Transverse colon (tissue), 4 donors: ENCODE measurements around the gene ABCC12. TPM values are rescaled to one million over a fixed set of nuclear protein-coding genes. Genes with fewer than 3 reads are reported as not detected.

ENCODE experiments used
- DNase-seq: peaks from one replicate; pipeline ENCODE4 v3.0.0-alpha.2; 2019
- H3K27ac ChIP-seq, 4 donors: fragments of 200-600 bp; sonication (generic); 2 replicates each; pipeline ENCODE4 v1.5.1; 2016 to 2018; ENCODE audit warnings: inconsistent platforms in 4 of 4
- H3K27me3 ChIP-seq: fragments of 200-600 bp; sonication (generic); 2 replicates; pipeline ENCODE4 v1.5.1; 2017; ENCODE audit warnings: inconsistent platforms
- H3K36me3 ChIP-seq, 4 donors: fragments of 200-600 bp; sonication (generic); 2 replicates each; pipeline ENCODE4 v1.5.1; 2017 to 2019; ENCODE audit warnings: inconsistent platforms in 4 of 4
- H3K4me1 ChIP-seq, 4 donors: fragments of 200-600 bp; sonication (generic); 2 replicates each; pipeline ENCODE4 v1.5.1; 2017 to 2020; ENCODE audit warnings: inconsistent platforms in 4 of 4
- H3K4me3 ChIP-seq, 4 donors: fragments of 200-600 bp; sonication (generic); 1 replicate in 1 of 4; 2 replicates in 3 of 4; pipeline versions ENCODE4 v1.5.1 to v1.6.1; 2017 to 2019; ENCODE audit warnings: inconsistent platforms in 4 of 4
- H3K9me3 ChIP-seq, 2 donors: fragments of 200-600 bp; sonication (generic); 2 replicates each; pipeline ENCODE4 v1.5.1; 2017 to 2019; ENCODE audit warnings: inconsistent platforms in 2 of 2
- EP300 ChIP-seq: sonication (generic); formaldehyde crosslinking; IDR thresholded peaks from one replicate; pipeline ENCODE4 v1.6.1; 2017; ENCODE audit warnings: antibody characterized with exemption, low read depth
- POLR2A ChIP-seq: fragments of 450-650 bp; IDR thresholded peaks from one replicate; pipeline ENCODE4 v1.6.1; 2016; ENCODE audit warnings: antibody characterized with exemption, mild to moderate bottlenecking, moderate library complexity
- POLR2AphosphoS5 ChIP-seq, 3 donors: sonication (generic); formaldehyde crosslinking; IDR thresholded peaks; one replicate each; pipeline ENCODE4 v1.6.1; 2016; ENCODE audit warnings: antibody characterized with exemption in 3 of 3
- WGBS, 2 donors: methylation state at CpG; one replicate each; pipeline ENCODE4 v1.1.5; 2018; ENCODE audit warnings: low coverage in 1 of 2; 5-methylcytosine and 5-hydroxymethylcytosine counted together
- in situ Hi-C, 4 donors: fragments of 200-750 bp; cut with MboI; loops; one replicate each; pipeline versions ENCODE4 v1.15.0 to v1.15.1; 2017; ENCODE audit warnings: low sequenced_read_pairs in 3 of 4, low pct_ligation_motif_present in 1 of 4, low pct_unique_long_range_greater_than_20kb in 1 of 4
- intact Hi-C: fragments of 100-400 bp; cut with DNase I; formaldehyde crosslinking; loops from one replicate; pipeline ENCODE4 v1.15.1; 2023; ENCODE audit warnings: low total_unique reads
- total RNA-seq, 4 donors: library from RNA; depleted of rRNA; stranded (reverse); fragments of >200 nt; gene quantifications; one replicate each; pipeline ENCODE4 v1.1.0, GENCODE V29; 2016
- TF ChIP-seq, protein P1 (sequence below), 5 experiments: fragments of 200-600 bp in 3 of 5; fragments of 450-650 bp in 2 of 5; sonication (generic) in 3 of 5; IDR thresholded peaks; 1 replicate in 2 of 5; 2 replicates in 3 of 5; pipeline ENCODE4 v1.5.1; 2016 to 2017; ENCODE audit warnings: antibody characterized with exemption in 5 of 5, inconsistent platforms in 3 of 5, mild to moderate bottlenecking in 2 of 5, moderate library complexity in 1 of 5

Gene ABCC12
- total RNA-seq, 4 donors from 2014 or later = not detected

DNA sequence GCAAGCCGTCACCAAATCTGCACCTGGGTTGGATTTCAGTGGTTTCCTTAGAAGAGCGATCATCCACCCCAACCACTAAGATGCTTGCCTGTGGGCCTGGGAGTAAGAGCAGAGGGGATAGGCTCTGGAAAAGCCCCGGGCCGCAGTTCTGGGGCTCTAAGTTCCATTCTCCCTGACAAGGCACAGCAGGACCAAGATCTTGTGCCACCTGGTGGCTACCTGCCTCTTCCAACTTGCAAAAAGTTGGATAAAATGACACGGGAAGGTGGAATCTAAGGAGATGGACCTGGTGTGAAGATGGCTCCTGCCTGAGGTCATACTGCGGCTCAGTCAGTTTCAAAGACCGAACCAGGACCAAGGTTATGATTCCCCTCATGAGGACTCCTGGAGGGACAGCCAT lies 42.3 kb downstream of the ABCC12 start:
- no peak for DNase-seq
- in situ Hi-C loops = no loop called here
- Histone ChIP-seq H3K27me3 (no peaks in the 10 kb centered on the region), H3K27ac (no peak overlapping the region), H3K9me3 (no peaks in the 10 kb centered on the region), H3K36me3 (no peaks in the 10 kb centered on the region), H3K4me3 (no peak overlapping the region), H3K4me1 (no peaks in the 10 kb centered on the region)
- TF ChIP-seq EP300 (no peak), POLR2AphosphoS5 (IDR thresholded peaks at IDR 0.05) (no peak), POLR2A (no peak)
- TF ChIP-seq, protein P1, sequence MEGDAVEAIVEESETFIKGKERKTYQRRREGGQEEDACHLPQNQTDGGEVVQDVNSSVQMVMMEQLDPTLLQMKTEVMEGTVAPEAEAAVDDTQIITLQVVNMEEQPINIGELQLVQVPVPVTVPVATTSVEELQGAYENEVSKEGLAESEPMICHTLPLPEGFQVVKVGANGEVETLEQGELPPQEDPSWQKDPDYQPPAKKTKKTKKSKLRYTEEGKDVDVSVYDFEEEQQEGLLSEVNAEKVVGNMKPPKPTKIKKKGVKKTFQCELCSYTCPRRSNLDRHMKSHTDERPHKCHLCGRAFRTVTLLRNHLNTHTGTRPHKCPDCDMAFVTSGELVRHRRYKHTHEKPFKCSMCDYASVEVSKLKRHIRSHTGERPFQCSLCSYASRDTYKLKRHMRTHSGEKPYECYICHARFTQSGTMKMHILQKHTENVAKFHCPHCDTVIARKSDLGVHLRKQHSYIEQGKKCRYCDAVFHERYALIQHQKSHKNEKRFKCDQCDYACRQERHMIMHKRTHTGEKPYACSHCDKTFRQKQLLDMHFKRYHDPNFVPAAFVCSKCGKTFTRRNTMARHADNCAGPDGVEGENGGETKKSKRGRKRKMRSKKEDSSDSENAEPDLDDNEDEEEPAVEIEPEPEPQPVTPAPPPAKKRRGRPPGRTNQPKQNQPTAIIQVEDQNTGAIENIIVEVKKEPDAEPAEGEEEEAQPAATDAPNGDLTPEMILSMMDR (IDR thresholded peaks at IDR 0.05) = no peak
- WGBS, 2 donors = 0 to 64% methylated on average over 1 to 7 of the region's 7 CpGs
- intact Hi-C loops = no loop called here

DNA sequence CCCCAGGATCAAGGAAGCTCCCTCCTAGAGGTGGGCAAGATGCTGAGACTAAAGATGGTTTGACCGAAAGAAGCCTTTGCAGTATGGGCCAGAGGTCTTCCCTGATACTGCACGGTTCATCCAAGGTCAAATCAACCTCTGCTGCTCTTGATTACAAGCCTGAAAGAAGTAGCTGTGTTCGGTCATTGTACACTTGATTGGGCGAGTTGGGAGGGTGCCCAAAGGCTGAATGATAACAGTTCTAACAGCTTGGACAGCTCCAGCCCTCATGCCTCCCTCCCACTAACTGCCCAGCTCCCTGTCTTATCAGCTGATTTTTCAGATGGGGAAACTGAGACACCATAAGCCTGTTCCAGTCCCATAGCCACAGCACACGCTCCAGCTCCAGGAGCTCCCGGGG lies 42.8 kb downstream of the ABCC12 start:
- Histone ChIP-seq H3K9me3 (no peaks in the 10 kb centered on the region), H3K36me3 (no peaks in the 10 kb centered on the region), H3K4me1 (no peaks in the 10 kb centered on the region), H3K27me3 (no peaks in the 10 kb centered on the region), H3K4me3 (no peak overlapping the region), H3K27ac (no peak overlapping the region)
- in situ Hi-C loops (no loop called here), intact Hi-C loops (no loop called here)
- no peak for DNase-seq
- TF ChIP-seq POLR2A (no peak), POLR2AphosphoS5 (IDR thresholded peaks at IDR 0.05) (no peak), EP300 (no peak)
- TF ChIP-seq, protein P1 (IDR thresholded peaks at IDR 0.05) = no peak
- WGBS, 2 donors = 64% methylated on average over 6 of the region's 6 CpGs; no CpG with 5 or more reads in 1 of the 2 donors

DNA sequence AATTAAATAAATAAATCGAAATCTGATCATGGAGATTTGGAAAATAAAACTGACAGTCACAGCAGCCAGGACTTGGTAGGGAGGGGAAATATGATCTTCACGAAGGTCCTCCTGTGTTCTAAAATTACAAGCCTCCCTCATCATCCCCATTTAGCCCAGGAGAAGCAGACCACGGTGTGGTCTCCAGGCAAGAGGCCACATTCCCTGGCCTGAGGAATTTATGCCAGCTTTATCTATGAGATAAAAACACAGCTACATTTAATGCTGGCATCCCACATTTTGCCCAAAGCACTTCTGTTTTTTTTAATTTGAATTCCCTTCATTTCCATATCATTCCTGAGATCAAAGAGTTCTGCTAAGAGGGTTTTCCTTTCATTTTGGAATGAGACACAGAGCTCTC lies 43.2 kb downstream of the ABCC12 start:
- Histone ChIP-seq H3K27me3 (no peaks in the 10 kb centered on the region), H3K36me3 (no peaks in the 10 kb centered on the region), H3K9me3 (no peaks in the 10 kb centered on the region), H3K4me3 (no peak overlapping the region), H3K27ac (no peak overlapping the region), H3K4me1 (no peaks in the 10 kb centered on the region)
- no peak for DNase-seq
- intact Hi-C loops (no loop called here), in situ Hi-C loops (no loop called here)
- no peak for TF ChIP-seq EP300
- TF ChIP-seq POLR2A = no peak
- no peak for TF ChIP-seq POLR2AphosphoS5 (IDR thresholded peaks at IDR 0.05)
- TF ChIP-seq, protein P1 (IDR thresholded peaks at IDR 0.05) = no peak
- 40 to 42% methylated on average over 2 to 3 of the region's 3 CpGs for WGBS, 2 donors

DNA sequence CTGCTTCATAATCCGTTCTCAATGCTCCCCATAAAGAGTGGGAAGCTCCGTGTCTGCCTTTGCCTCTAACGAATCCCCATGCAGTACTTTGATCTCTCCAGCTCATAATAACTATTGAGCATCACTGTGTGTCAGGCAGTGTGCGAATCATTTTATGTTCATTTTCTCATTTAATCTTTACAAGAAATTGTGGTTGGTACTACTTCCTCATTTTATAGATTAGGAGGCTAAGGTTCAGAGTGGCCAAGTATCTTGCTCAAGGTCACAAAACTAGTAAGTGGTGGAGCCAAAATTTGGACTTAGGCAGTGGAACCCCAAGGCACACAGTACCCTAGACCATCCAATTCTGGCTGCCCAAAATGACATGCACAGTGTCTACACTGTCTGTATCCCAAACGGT lies 44.8 kb downstream of the ABCC12 start:
- no peaks in the 10 kb centered on the region for H3K27me3 ChIP-seq
- TF ChIP-seq POLR2AphosphoS5 (IDR thresholded peaks at IDR 0.05) = no peak
- no peak for TF ChIP-seq EP300
- TF ChIP-seq, protein P1 (IDR thresholded peaks at IDR 0.05) = no peak
- TF ChIP-seq POLR2A = no peak
- H3K27ac ChIP-seq = no peak overlapping the region
- H3K36me3 ChIP-seq = no peaks in the 10 kb centered on the region
- no peaks in the 10 kb centered on the region for H3K4me1 ChIP-seq
- H3K4me3 ChIP-seq = no peak overlapping the region
- no peak for DNase-seq
- no peaks in the 10 kb centered on the region for H3K9me3 ChIP-seq
- 49 to 65% methylated on average over 4 to 5 of the region's 5 CpGs for WGBS, 2 donors
- intact Hi-C loops = no loop called here
- in situ Hi-C loops = no loop called here
